Subcutaneous adipose tissue (tissue), 4 donors: ENCODE data around the gene ST14. TPM values are rescaled to one million over a fixed set of nuclear protein-coding genes. Genes with fewer than 3 reads are reported as not detected.

Experiments
- total RNA-seq, 4 donors: library from RNA; depleted of rRNA; stranded (reverse); fragments of >200 nt; gene quantifications; one replicate each; pipeline ENCODE4 v1.1.0, GENCODE V29; 2016
- TF ChIP-seq, protein P1 (sequence below): fragments of 450-650 bp; IDR thresholded peaks from one replicate; pipeline ENCODE4 v1.5.1; 2016; ENCODE audit warnings: low read depth, mild to moderate bottlenecking, control low read depth, antibody characterized with exemption, moderate library complexity

The ST14 gene
- total RNA-seq, 4 donors from 2014 or later: 2.8 to 113 (median 8.1) TPM

DNA sequence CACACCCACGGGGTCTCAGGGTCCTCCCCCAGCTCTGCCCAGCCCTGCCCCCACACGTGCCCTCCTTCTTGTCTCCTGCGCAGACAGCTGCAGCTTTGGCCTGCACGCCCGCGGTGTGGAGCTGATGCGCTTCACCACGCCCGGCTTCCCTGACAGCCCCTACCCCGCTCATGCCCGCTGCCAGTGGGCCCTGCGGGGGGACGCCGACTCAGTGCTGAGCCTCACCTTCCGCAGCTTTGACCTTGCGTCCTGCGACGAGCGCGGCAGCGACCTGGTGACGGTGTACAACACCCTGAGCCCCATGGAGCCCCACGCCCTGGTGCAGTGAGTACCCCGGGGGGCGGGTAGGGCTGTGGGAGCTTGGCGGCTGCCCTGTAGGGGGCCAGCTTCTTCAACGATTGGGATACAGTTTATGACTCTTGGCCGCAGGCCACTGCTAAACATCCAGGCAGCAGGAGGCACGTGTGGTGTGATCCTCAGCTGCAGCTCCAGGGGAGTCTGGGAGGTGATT, 30.8 kb downstream of the ST14 start:
- TF ChIP-seq, protein P1, sequence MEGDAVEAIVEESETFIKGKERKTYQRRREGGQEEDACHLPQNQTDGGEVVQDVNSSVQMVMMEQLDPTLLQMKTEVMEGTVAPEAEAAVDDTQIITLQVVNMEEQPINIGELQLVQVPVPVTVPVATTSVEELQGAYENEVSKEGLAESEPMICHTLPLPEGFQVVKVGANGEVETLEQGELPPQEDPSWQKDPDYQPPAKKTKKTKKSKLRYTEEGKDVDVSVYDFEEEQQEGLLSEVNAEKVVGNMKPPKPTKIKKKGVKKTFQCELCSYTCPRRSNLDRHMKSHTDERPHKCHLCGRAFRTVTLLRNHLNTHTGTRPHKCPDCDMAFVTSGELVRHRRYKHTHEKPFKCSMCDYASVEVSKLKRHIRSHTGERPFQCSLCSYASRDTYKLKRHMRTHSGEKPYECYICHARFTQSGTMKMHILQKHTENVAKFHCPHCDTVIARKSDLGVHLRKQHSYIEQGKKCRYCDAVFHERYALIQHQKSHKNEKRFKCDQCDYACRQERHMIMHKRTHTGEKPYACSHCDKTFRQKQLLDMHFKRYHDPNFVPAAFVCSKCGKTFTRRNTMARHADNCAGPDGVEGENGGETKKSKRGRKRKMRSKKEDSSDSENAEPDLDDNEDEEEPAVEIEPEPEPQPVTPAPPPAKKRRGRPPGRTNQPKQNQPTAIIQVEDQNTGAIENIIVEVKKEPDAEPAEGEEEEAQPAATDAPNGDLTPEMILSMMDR: no peak

GRCh38 chr11:130191896-130192295, 32.3 kb downstream of the ST14 start:
- TF ChIP-seq, protein P1: no peak

GRCh38 chr11:130192845-130193267, 33.3 kb downstream of the ST14 start:
- TF ChIP-seq, protein P1: no peak

GRCh38 chr11:130194241-130195023, 34.9 kb downstream of the ST14 start:
- TF ChIP-seq, protein P1: no peak

GRCh38 chr11:130197386-130198035, 37.9 kb downstream of the ST14 start:
- TF ChIP-seq, protein P1: no peak

GRCh38 chr11:130198292-130198691, 38.7 kb downstream of the ST14 start:
- TF ChIP-seq, protein P1: no peak

DNA sequence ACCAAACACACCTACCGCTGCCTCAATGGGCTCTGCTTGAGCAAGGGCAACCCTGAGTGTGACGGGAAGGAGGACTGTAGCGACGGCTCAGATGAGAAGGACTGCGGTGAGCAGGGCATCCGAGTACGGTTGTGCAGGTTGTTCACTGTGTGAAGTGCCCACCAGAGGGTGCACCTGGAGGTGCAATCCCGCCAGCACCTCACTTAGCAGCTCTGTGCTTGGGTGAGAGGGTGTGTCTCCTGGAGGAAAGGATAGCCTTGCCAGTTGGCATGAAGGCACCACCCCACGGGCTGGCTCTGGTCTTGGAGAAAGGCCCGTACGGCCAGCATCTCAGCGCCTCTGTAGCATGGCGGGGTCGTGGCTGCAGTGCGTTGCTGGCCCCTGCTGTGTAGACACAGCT, 39.4 kb downstream of the ST14 start:
- TF ChIP-seq, protein P1: no peak
